Fibroblast of pulmonary artery (primary cell): Measurements from ENCODE around the gene IPO9.
A peak's percentile ranks its signal among the peaks of the same experiment; 100 is the strongest.
"Not testable (repeated sequence)": the region's sequence is repeated elsewhere in the genome, so short reads cannot be mapped to it uniquely, and the experiment has no call there.

Source experiments
- DNase-seq: peaks from one replicate; pipeline ENCODE4 v3.0.0-alpha.2; 2010; ENCODE audit warnings: low read depth
- H3K4me3 ChIP-seq: replicated peaks from 2 replicates; pipeline ENCODE4 v1.5.1; 2011; ENCODE audit warnings: low read depth, mild to moderate bottlenecking, control low read depth, low read length, moderate library complexity
- CTCF ChIP-seq: IDR thresholded peaks from 2 replicates; pipeline ENCODE4 v1.5.1; 2011; ENCODE audit warnings: mild to moderate bottlenecking, control low read depth, low read length, inconsistent platforms; ENCODE audit errors: missing control alignments

The IPO9 gene

GRCh38 chr1:201831371-201831770 is 2.4 kb downstream of the IPO9 start:
- no peak for DNase-seq
- no peak overlapping the region for H3K4me3 ChIP-seq
- TF ChIP-seq CTCF = no peak

GRCh38 chr1:201834621-201835020 is 5.7 kb downstream of the IPO9 start:
- no peak for DNase-seq
- no peak overlapping the region for H3K4me3 ChIP-seq
- TF ChIP-seq CTCF = no peak

GRCh38 chr1:201838381-201838780 is 9.4 kb downstream of the IPO9 start:
- peak; percentile 37 for DNase-seq
- no peak overlapping the region for H3K4me3 ChIP-seq
- no peak for TF ChIP-seq CTCF

DNA sequence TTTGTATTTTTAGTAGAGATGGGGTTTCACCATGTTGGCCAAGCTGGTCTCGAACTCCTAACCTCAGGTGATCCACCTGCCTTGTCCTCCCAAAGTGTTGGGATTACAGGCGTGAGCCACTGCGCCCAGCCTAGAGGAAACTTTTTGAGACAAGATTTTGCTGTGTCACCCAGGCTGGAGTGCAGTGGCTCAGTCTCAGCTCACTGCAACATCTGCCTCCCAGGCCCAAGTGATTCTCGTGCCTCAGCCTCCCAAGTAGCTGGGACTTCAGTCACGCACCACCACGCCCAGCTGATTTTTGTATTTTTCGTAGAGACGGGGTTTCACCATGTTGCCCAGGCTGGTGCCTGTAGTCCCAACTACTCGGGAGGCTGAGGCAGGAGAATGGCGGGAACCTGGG is 10.1 kb downstream of the IPO9 start:
- not testable (repeated sequence) for H3K4me3 ChIP-seq, DNase-seq

DNA sequence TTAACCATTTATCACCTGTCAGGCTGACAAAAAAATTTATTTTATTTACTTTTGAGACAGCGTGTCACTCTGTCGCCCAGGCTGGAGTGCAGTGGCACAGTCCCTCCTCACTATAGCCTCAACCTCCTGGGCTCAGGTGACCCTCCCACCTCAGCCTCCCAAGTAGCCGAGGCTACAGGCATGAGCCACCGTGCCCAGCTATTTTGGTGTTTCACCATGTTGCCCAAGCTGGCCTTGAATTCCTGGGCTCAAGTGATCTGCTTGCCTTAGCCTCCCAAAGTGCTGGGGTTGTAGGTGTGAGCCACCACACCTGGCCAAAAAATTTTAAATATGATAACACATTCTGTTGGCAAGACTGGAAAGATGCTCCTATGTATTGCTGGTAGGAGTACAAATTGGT is 11.1 kb downstream of the IPO9 start:
- no peak for DNase-seq
- TF ChIP-seq CTCF = no peak
- H3K4me3 ChIP-seq = no peak overlapping the region

DNA sequence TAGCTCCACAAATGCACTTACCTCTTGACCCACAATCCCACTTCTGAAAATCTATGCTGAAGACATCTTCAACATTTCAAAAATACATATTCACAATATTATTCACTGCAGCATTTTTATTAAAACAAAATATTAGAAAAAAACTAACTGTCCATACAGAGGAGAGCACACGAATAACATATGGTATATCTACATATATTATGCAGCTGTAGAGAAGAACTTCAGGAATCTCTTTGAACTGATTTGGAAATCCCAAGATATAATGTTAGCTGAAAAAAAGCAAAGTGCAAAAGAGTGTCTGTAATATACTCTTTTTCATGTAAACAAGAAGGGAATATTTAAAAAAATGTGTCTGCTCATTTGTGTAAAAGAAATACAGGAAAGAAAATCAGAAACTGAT is 11.5 kb downstream of the IPO9 start:
- no peak for DNase-seq
- H3K4me3 ChIP-seq = no peak overlapping the region
- TF ChIP-seq CTCF = no peak

DNA sequence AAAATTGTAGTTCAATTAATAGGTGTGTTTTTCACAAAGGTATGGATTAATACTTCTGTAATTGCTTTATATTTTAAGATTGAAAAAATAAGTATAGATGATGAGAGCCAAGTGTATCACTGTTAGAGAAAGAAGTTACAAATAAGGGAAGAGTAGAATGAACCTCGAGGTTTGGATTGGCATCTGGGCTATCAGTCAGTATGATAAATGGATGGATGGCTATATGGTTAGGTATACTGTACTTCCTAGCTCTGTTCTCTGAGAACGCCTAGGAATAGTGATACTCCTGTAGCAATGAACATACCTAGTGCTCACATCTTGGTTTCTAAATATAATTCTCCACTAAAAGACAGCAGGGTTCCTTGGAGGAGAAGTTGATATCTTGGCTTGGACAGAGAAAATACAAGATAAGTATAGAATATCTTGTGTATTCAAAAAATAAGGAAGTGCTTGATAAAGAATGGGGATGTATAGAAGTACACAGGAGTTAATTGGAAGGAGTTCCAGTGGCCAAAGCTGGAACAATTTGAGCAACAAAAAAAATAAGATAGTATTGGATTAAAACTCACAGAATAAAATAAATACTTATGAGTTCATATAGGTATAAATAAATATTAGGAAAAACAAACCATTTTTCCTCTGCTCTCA is 12.4 kb downstream of the IPO9 start:
- DNase-seq = no peak
- no peak overlapping the region for H3K4me3 ChIP-seq
- TF ChIP-seq CTCF = no peak
